ACHN (cell line): ENCODE results near the gene HIVEP2.

ENCODE experiments used
- DNase-seq: peaks from one replicate; pipeline ENCODE4 v3.0.0-alpha.2; 2015
- in situ Hi-C: cut with HindIII; loops from 2 replicates; pipeline ENCODE4 v1.10.0; 2017; ENCODE audit warnings: low sequenced_read_pairs, low pct_ligation_motif_present, low pct_unique_long_range_greater_than_20kb

The HIVEP2 gene

GRCh38 chr6:142900227-142900971 lies 44.6 kb downstream of the HIVEP2 start:
- in situ Hi-C loops: no loop called here
- DNase-seq: no peak

DNA sequence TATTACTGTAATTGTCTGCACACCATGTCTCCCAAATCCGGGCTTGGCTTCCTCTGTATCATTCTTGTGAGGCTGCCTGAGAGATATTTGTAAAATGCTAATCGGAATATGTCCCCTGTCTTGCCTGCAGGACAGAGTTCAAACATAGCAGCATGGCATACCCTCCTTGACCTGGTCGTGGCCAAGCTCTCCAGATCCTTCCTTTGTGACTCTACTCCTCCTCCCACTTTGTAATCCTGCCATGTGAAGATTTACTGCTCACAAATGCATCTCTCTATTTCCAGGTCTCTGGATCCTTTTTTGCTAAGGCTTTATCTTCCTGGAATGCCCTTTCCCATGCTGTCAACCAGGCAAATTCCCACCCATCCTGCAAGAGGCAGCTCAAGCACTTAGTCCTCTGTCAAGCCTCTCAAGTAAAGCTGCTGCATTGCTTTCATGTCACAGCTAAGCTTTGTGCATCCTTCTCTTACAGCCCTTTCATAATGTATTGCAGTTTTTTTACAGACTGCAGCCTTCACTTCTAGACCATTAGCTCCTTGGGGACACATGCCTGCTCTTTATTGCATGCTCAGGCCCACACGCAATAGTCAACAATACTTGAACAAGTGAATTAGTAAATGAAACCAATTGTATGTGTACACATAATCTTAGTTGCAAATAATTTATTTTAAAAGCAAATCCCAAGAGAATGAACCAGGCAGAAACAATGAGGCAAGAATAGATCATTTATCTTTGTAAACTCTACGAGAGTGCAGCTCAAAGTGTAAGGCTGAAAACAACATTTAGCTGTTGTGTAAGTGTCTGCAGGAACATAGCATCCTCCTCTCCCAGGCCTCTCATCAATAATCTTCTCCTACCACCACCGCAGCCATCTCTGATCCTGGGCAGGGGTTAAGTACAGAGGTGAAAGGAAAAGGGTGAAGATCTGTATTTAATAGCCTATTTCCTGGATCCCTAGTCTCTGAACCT lies 45.8 kb downstream of the HIVEP2 start:
- no peak for DNase-seq
- in situ Hi-C loops: no loop called here

- no peak for DNase-seq
- in situ Hi-C loops: no loop called here
These were observed 47.3 kb downstream of the HIVEP2 start for GRCh38 chr6:142897659-142898058.

- DNase-seq: no peak
- in situ Hi-C loops: no loop called here
These were observed 48.2 kb downstream of the HIVEP2 start for GRCh38 chr6:142896732-142897131.

- in situ Hi-C loops: no loop called here
- DNase-seq: no peak
These were observed 51.9 kb downstream of the HIVEP2 start for GRCh38 chr6:142893088-142893487.

- in situ Hi-C loops: no loop called here
- no peak for DNase-seq
These were observed 52.5 kb downstream of the HIVEP2 start for GRCh38 chr6:142892254-142893021.

GRCh38 chr6:142891454-142891853 lies 53.5 kb downstream of the HIVEP2 start:
- in situ Hi-C loops: no loop called here
- no peak for DNase-seq

GRCh38 chr6:142888456-142888855 lies 56.5 kb downstream of the HIVEP2 start:
- no peak for DNase-seq
- in situ Hi-C loops: no loop called here

DNA sequence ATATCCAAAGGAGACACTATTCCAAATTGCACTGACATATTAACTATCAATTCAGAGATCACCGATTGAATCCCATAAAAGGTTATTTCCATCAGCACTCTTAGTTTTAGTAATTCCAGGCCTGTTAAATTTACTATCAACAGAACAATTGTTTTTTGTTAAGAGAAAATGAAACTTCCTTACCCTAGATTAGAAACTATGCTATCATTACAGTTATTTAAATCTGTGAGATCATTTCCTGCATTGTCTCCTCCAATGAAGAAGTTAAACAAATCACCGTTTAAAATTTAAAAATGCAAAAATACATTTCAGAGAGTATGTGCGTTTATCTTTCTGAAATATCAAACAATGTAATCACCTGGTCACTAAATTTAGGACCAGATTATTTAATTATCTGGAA lies 57.5 kb downstream of the HIVEP2 start:
- in situ Hi-C loops: no loop called here
- DNase-seq: no peak

DNA sequence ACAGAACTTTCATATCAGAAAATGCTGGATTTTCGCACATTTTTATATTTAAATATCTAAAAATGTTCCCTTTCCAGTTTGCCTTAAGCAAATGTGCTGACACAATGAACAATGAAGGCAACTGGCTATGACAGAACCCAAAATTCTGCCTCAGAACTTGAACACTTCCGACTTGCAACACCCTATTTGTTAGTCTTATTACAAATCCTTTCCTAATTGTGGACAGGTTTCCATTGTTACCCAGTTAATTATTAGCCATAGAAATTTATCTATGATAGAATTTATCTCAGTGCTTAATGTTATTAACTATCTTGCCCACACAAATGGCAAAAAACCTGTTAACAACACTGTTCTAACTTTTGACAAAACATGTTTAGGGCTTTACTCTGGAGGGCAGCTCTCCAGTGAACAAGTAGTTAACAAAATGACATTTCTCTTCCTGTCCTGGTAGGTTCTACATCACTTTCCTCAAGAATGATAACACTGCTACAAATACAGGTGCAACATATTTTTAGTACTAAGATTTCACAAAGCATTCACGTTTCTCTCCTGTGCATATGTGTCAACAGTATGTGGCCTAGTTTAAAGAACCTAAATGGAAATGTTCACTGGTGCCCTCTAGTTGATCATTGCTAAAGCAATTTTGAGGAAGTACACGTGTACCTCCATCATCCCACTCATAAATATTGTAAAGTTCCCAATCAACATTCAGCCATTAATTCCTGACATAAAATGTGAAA lies 58.4 kb downstream of the HIVEP2 start:
- in situ Hi-C loops: no loop called here
- peak; percentile 62 for DNase-seq

DNA sequence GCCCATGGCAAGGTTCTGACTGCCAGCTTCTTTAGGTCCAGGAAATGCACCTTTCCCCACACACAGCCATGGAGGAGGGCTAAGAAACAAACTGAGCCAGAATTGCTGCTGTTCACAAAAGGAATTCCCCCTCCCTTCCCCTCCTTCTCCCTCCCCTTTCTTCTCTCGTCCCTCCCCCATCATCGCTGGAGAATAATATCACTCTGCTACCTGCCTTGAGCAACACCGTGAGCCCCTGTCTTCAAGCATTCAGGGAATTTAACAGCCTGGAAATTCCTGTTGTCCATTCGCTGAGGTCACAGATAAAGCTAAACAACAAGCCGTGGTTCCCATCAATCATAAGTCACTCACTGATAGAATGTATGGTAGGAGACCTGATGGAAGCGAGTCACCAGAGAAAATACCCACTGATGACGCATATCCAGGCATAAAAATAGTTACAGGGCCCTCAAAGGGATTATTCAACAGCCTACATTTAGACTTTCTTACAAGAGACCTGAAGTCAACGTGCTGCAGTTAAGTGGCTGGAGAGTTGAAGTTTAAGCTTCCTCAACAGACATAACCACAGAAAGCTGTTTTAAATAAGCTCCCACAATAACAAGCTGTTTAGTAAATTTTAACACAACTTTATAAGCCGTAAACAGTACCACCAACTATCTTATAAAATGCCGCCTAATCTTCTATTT lies 59.7 kb downstream of the HIVEP2 start:
- in situ Hi-C loops: no loop called here
- DNase-seq: peak; percentile 97

- no peak for DNase-seq
- in situ Hi-C loops: no loop called here
These were observed 60.6 kb downstream of the HIVEP2 start for GRCh38 chr6:142884214-142885035.

GRCh38 chr6:142883011-142883410 lies 62.0 kb downstream of the HIVEP2 start:
- no peak for DNase-seq
- in situ Hi-C loops: no loop called here

DNA sequence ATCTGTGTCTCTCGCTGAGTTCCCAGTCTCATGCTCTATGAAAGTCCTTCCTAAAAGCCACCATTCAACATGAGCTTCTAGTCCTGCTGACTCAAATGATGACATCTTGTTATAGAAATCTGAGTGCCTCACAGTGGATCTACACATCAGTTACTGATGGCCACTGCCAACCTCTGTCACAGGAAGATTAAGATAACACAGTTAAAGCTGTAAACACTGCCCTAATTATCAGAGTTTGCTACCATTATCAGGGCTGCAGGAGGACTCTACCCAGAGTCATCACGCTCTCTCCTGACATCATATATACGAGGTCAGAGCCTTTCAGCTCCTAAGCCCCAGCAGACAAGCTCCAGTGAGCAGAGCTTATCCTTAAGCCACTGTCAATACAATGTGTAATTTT lies 63.2 kb downstream of the HIVEP2 start:
- in situ Hi-C loops: no loop called here
- no peak for DNase-seq

DNA sequence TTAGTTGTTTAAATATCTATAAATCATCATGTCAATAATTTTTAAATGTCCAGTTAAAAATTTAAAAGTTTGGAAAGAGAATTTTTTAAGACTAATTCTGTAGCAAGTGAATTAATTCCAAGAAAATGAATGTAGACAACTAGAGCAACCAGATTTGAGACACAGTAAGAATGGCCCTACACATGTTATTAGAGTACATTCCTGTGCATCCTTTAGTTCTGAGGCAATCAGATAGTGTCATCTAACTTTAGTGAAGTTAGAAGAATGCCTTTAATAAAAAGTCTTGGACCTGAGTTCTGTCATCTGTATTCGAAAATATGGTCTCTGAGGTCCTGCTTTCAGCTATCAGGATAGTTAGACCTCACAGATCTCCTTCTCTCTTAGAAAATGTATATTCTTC lies 63.7 kb downstream of the HIVEP2 start:
- no peak for DNase-seq
- in situ Hi-C loops: no loop called here

GRCh38 chr6:142880201-142880600 lies 64.8 kb downstream of the HIVEP2 start:
- DNase-seq: no peak
- in situ Hi-C loops: no loop called here

DNA sequence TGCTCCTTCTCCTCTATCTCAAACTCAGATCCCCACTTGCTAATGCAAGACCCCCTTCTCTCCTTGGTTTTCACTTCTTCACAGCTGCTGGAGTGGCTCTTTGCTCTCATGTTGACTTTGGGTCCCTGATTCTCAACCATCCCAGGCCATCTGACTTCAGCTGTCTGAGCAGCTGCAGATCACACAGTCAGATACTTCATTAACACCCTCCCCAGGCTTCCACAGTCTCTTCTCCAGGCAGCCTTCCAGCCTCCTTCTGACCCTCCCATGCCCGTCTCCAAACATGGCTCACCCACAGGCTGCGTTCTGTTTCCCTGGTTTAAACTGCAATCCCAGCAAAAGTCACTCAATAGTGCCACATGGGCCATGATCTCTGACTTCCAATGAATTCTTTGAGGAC lies 65.4 kb downstream of the HIVEP2 start:
- DNase-seq: no peak
- in situ Hi-C loops: no loop called here
